T47D (cell line): Measurements from ENCODE around the gene ARL15.
"Not testable (repeated sequence)": the region's sequence is repeated elsewhere in the genome, so short reads cannot be mapped to it uniquely, and the experiment has no call there.

Experiments
- DNase-seq, 2 experiments: peaks; one replicate each; pipeline versions ENCODE4 v3.0.0 to v3.0.0-alpha.2; 2011 to 2012; ENCODE audit warnings: low read depth in 1 of 2, low spot score in 1 of 2
- JUND ChIP-seq: IDR thresholded peaks from 2 replicates; pipeline ENCODE4 v1.6.1; 2012; ENCODE audit warnings: low read depth
- in situ Hi-C: cut with HindIII; loops from 2 replicates; pipeline ENCODE4 v1.10.0; 2016; ENCODE audit warnings: low sequenced_read_pairs, low pct_unique_long_range_greater_than_20kb

The ARL15 gene

GRCh38 chr5:54090495-54091120 is 219.8 kb downstream of the ARL15 start:
- peak in 1 of 2 experiments; percentile 26 for DNase-seq
- in situ Hi-C loops, result no loop called here
- no peak for TF ChIP-seq JUND

- TF ChIP-seq JUND, result no peak
- in situ Hi-C loops, result no loop called here
- DNase-seq, result no peak
Observed at GRCh38 chr5:54088081-54088480, 222.3 kb downstream of the ARL15 start.

- DNase-seq, result no peak
- no peak for TF ChIP-seq JUND
- in situ Hi-C loops, result no loop called here
Observed at GRCh38 chr5:54087436-54087835, 222.9 kb downstream of the ARL15 start.

- no peak for TF ChIP-seq JUND
- DNase-seq, result no peak
- in situ Hi-C loops, result no loop called here
Observed at GRCh38 chr5:54086191-54086590, 224.2 kb downstream of the ARL15 start.

DNA sequence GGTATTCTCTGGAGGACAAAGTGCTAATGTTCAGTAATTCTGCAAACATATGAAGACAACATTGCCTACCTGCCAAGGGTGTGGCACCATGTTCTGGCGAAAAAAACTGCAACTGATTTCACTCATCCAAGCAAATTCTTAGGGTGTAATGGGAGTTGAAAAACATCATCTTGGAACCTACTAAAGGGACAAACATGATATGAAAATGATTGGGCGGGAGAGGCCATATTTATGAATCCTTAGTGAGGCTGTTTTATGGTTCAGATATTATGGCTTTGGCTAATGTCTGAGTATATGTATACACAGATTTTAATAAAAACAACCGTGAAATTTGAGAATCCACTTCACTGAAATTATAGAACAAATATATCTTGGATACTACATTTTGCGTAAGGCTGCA is 225.7 kb downstream of the ARL15 start:
- DNase-seq, result no peak
- in situ Hi-C loops, result no loop called here
- TF ChIP-seq JUND, result no peak

GRCh38 chr5:54083851-54084250 is 226.5 kb downstream of the ARL15 start:
- DNase-seq, result no peak
- no peak for TF ChIP-seq JUND
- in situ Hi-C loops, result no loop called here

GRCh38 chr5:54083245-54083644 is 227.1 kb downstream of the ARL15 start:
- DNase-seq, result no peak
- no peak for TF ChIP-seq JUND
- in situ Hi-C loops, result no loop called here

GRCh38 chr5:54081415-54081814 is 229.0 kb downstream of the ARL15 start:
- TF ChIP-seq JUND, result no peak
- DNase-seq, result no peak

GRCh38 chr5:54080831-54081230 is 229.5 kb downstream of the ARL15 start:
- in situ Hi-C loops, result no loop called here
- no peak for DNase-seq
- TF ChIP-seq JUND, result no peak

More at GRCh38 chr5:54081415-54081814, 229.0 kb downstream of the ARL15 start:
- in situ Hi-C loops, result no loop called here

- in situ Hi-C loops, result no loop called here
- no peak for DNase-seq
- TF ChIP-seq JUND, result no peak
Observed at GRCh38 chr5:54073735-54074134, 236.6 kb downstream of the ARL15 start.

DNA sequence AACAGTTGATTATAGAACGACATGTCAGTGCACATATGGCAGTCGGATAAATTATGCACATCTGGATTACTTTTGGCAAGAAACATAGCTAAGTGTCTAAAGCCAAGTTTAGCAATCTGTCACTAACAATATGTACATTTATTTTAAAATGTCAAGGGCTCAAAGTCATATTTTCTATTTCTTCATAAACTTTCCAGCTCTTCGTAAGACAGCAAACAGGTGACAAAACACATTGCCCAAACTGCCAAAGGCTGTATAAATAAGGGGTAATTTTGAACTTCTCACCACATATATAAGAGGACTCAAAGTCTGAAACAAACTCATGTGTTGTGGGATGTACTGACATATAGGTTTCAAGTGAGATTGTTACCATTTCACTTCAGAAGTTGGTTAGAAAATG is 237.2 kb downstream of the ARL15 start:
- in situ Hi-C loops, result no loop called here
- no peak for DNase-seq
- no peak for TF ChIP-seq JUND

DNA sequence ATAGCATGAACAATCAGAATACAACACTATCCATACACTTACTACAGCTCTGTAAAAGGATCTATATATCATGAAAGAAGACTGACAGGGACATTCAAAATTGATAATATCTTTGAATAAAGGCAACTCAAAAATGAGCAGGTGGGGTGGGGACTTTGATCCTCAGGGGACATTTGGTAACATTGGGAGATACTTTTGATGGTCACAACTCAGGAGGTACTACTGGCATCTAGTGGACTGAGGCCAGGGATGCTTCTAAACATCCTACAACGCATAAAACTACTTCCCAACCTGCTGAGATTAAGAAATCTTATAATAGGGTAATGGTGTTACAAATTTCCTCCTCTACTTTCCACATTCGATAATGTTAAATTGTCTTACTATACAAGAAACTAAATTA is 243.9 kb downstream of the ARL15 start:
- DNase-seq, result no peak
- no peak for TF ChIP-seq JUND
- in situ Hi-C loops, result no loop called here

GRCh38 chr5:54063817-54064216 is 246.6 kb downstream of the ARL15 start:
- no peak for DNase-seq
- TF ChIP-seq JUND, result no peak
- in situ Hi-C loops, result no loop called here

DNA sequence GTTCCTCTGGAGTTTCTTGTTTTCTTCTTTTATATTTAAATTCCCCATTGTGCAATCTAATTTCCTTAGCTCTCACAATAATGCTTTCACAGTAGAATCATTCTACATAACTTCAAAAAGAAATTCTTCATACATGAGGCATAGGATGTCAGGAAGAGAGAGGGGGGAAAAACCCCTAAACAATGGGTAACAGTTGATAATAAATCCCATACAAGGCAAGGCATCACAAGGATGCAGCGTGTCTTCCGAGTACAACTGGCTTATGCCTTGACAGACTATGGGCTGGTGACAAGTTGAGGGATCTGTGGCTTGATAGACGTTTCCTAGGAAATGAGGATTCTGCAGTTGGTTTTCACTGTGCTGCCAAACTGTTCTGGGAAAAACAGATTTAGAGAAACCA is 247.4 kb downstream of the ARL15 start:
- no peak for DNase-seq
- no peak for TF ChIP-seq JUND
- in situ Hi-C loops, result no loop called here

GRCh38 chr5:54060919-54061318 is 249.5 kb downstream of the ARL15 start:
- DNase-seq, in situ Hi-C loops: not testable (repeated sequence)
